Measurements from ENCODE around the gene PLEKHM3. TPM values are rescaled to one million over a fixed set of nuclear protein-coding genes. Genes with fewer than 3 reads are reported as not detected.

The PLEKHM3 gene
- polyA plus RNA-seq, 1 donor (not counting 4 experiments of a cell fraction or from before 2014, with no cell fraction given) = 2.9 TPM

GRCh38 chr2:208037564-208038487 lies 12.5 kb upstream of the PLEKHM3 start:
- Histone ChIP-seq H3K27ac (ENCODE audit: control insufficient read depth, insufficient read depth, low read length) (no peak overlapping the region), H3K4me1 (ENCODE audit: control insufficient read depth, extremely low read depth, insufficient read depth, low read length) (no peaks in the 10 kb centered on the region), H3K4me2 (ENCODE audit: control insufficient read depth, extremely low read depth, insufficient read depth, low read depth, low read length) (no peak overlapping the region), H3K27me3 (ENCODE audit: control insufficient read depth, extremely low read depth, insufficient read depth, low read length) (no peaks in the 10 kb centered on the region), H4K20me1 (ENCODE audit: control insufficient read depth, extremely low read depth, insufficient read depth, low read length) (no peaks in the 10 kb centered on the region), H3K9ac (ENCODE audit: control insufficient read depth, extremely low read depth, insufficient read depth, low read length) (no peak overlapping the region), H2AFZ (ENCODE audit: control insufficient read depth, low read length) (no peak overlapping the region), H3K9me1 (ENCODE audit: control insufficient read depth, extremely low read depth, insufficient read depth, low read length) (peaks cover 2% of the 10 kb centered on the region), H3K9me3 (ENCODE audit: control insufficient read depth, low read depth, low read length) (no peaks in the 10 kb centered on the region), H3K4me3 (ENCODE audit: control insufficient read depth in 2 of 3, extremely low read depth in 1 of 3, insufficient read depth in 2 of 3, low read depth in 1 of 3, low read length in 3 of 3) (no peak overlapping the region), H3K36me3 (ENCODE audit: control insufficient read depth in 2 of 2, extremely low read depth in 1 of 2, insufficient read depth in 2 of 2, low read length in 2 of 2) (no peaks in the 10 kb centered on the region), H3K79me2 (ENCODE audit: control insufficient read depth, insufficient read depth, low read length) (no peaks in the 10 kb centered on the region)
- dilution Hi-C loops (cut with MboI; ENCODE audit: extremely low pct_ligation_motif_present, low sequenced_read_pairs) = no loop called here
- no peak for DNase-seq (ENCODE audit: low read depth, low spot score)
- no peak for FAIRE-seq
- TF ChIP-seq CTCF (optimal IDR thresholded peaks at IDR 0.05 in 1 of 3, IDR thresholded peaks at IDR 0.05 in 1 of 3, conservative IDR thresholded peaks at IDR 0.05 in 1 of 3; ENCODE audit: extremely low read depth in 1 of 3, insufficient read depth in 2 of 3, low read length in 3 of 3) (no peak), EZH2 (IDR thresholded peaks at IDR 0.05; ENCODE audit: low read length) (no peak)

- no peaks in the 10 kb centered on the region for H3K27me3 ChIP-seq (ENCODE audit: control insufficient read depth, extremely low read depth, insufficient read depth, low read length)
- no peak for FAIRE-seq
These were observed 11.0 kb upstream of the PLEKHM3 start for GRCh38 chr2:208036357-208036756.

More at GRCh38 chr2:208036357-208036756, 11.0 kb upstream of the PLEKHM3 start:
- H2AFZ ChIP-seq (ENCODE audit: control insufficient read depth, low read length) = no peak overlapping the region
- H3K27ac ChIP-seq (ENCODE audit: control insufficient read depth, insufficient read depth, low read length) = no peak overlapping the region
- H3K9me3 ChIP-seq (ENCODE audit: control insufficient read depth, low read depth, low read length) = no peaks in the 10 kb centered on the region
- H3K4me2 ChIP-seq (ENCODE audit: control insufficient read depth, extremely low read depth, insufficient read depth, low read depth, low read length) = no peak overlapping the region
- dilution Hi-C loops (cut with MboI; ENCODE audit: extremely low pct_ligation_motif_present, low sequenced_read_pairs) = no loop called here
- H3K79me2 ChIP-seq (ENCODE audit: control insufficient read depth, insufficient read depth, low read length) = no peaks in the 10 kb centered on the region
- no peak overlapping the region for H3K4me3 ChIP-seq (ENCODE audit: control insufficient read depth in 2 of 3, extremely low read depth in 1 of 3, insufficient read depth in 2 of 3, low read depth in 1 of 3, low read length in 3 of 3)
- no peaks in the 10 kb centered on the region for H4K20me1 ChIP-seq (ENCODE audit: control insufficient read depth, extremely low read depth, insufficient read depth, low read length)
- no peak for DNase-seq (ENCODE audit: low read depth, low spot score)
- no peaks in the 10 kb centered on the region for H3K4me1 ChIP-seq (ENCODE audit: control insufficient read depth, extremely low read depth, insufficient read depth, low read length)
- peaks cover 2% of the 10 kb centered on the region for H3K9me1 ChIP-seq (ENCODE audit: control insufficient read depth, extremely low read depth, insufficient read depth, low read length)
- TF ChIP-seq CTCF (optimal IDR thresholded peaks at IDR 0.05 in 1 of 3, IDR thresholded peaks at IDR 0.05 in 1 of 3, conservative IDR thresholded peaks at IDR 0.05 in 1 of 3; ENCODE audit: extremely low read depth in 1 of 3, insufficient read depth in 2 of 3, low read length in 3 of 3) (no peak), EZH2 (IDR thresholded peaks at IDR 0.05; ENCODE audit: low read length) (no peak)
- no peak overlapping the region for H3K9ac ChIP-seq (ENCODE audit: control insufficient read depth, extremely low read depth, insufficient read depth, low read length)
- no peaks in the 10 kb centered on the region for H3K36me3 ChIP-seq (ENCODE audit: control insufficient read depth in 2 of 2, extremely low read depth in 1 of 2, insufficient read depth in 2 of 2, low read length in 2 of 2)

Measured in keratinocyte (primary cell).